Nephron progenitor cell (in vitro differentiated cells): ENCODE data around the gene ETFRF1.

ENCODE experiments used
- DNase-seq: peaks from one replicate; pipeline ENCODE4 v3.0.0; 2021
- H3K27ac Mint-ChIP-seq: 2 replicates; pipeline ENCODE4 v1.8.0; 2021; ENCODE audit warnings: mild to moderate bottlenecking, moderate library complexity, mixed read lengths
- H3K27me3 Mint-ChIP-seq: 2 replicates; pipeline ENCODE4 v1.8.0; 2021; ENCODE audit warnings: mild to moderate bottlenecking, low read depth, mixed read lengths; ENCODE audit not compliant: poor library complexity
- H3K36me3 Mint-ChIP-seq: 2 replicates; pipeline ENCODE4 v1.8.0; 2021; ENCODE audit warnings: low read depth, mixed read lengths
- H3K4me1 Mint-ChIP-seq: 2 replicates; pipeline ENCODE4 v1.8.0; 2021; ENCODE audit warnings: mixed read lengths
- H3K4me3 Mint-ChIP-seq: 2 replicates; pipeline ENCODE4 v1.8.0; 2021; ENCODE audit warnings: mild to moderate bottlenecking, moderate library complexity, mixed read lengths
- H3K9me3 Mint-ChIP-seq: 2 replicates; pipeline ENCODE4 v1.8.0; 2021; ENCODE audit warnings: mild to moderate bottlenecking, moderate library complexity, mixed read lengths
- TF ChIP-seq, protein P1 (sequence below): fragments of 200-600 bp; sonication (generic); IDR thresholded peaks from 2 replicates; pipeline ENCODE4 v1.5.0; 2021; ENCODE audit warnings: antibody characterized with exemption

ETFRF1 gene, protein sequence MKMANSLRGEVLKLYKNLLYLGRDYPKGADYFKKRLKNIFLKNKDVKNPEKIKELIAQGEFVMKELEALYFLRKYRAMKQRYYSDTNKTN

DNA sequence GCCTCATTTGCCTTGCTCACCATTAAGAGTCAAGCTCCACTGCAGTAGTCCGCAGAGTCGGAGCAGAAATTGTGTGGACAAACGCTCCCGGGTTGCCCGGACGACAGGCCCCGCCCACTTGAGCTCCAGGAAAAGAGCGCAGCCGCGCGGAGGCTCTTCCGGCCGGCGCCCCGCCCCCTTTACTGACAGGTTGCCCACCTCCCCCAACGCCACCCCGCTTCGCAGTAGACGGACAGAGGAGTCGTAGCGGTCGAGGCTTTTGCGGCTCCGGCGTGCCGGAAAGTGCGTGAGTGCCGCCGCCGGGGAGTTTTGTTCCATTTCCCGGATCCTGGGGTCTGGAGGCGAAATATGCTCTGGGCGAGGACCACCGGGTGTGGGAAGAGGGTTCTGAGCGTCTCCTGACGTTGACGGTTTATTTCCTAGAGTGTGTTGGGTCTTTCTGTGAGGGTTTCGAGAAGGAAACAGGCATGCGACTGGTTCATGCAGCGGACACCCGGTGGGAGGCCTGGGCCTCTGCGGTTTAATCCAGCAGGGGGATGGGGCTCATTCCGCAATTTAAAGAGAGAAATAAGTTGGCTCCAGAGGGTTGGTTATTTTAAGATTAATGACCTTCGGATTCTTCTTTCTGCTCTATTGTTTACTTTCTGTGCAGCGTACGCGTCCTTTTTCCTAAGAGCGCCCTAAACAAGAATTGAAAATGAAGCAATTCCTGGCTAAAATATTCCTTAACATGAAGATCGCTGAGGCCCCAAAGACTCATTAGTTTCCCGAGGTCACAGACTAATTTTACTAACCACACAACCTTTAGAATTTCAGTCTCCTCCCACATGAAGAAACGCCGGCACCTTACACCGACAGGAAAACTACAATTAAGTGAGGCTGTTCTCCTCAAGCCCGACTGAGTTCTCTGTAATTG, at the start of gene ETFRF1, which contains the start of gene DNAI7:
TSS of gene ETFRF1 (plus strand) at position 182 of the 916 bp plus-strand sequence. CDS start 8,720 bp downstream, outside the sequence.
TSS of gene DNAI7 (minus strand) at position 105 of the 916 bp plus-strand sequence. CDS start at position 23, 82 bp downstream.
- DNase-seq: peak; percentile 100
- Mint-ChIP-seq H3K4me1 (peaks cover 26% of the 10 kb centered on the region), H3K9me3 (no peaks in the 10 kb centered on the region), H3K27ac (peak within 1 kb of the TSS; percentile 99), H3K27me3 (peaks cover 7% of the 10 kb centered on the region), H3K36me3 (peaks cover 4% of the 10 kb centered on the region), H3K4me3 (peak within 1 kb of the TSS; percentile 98)
- TF ChIP-seq, protein P1, sequence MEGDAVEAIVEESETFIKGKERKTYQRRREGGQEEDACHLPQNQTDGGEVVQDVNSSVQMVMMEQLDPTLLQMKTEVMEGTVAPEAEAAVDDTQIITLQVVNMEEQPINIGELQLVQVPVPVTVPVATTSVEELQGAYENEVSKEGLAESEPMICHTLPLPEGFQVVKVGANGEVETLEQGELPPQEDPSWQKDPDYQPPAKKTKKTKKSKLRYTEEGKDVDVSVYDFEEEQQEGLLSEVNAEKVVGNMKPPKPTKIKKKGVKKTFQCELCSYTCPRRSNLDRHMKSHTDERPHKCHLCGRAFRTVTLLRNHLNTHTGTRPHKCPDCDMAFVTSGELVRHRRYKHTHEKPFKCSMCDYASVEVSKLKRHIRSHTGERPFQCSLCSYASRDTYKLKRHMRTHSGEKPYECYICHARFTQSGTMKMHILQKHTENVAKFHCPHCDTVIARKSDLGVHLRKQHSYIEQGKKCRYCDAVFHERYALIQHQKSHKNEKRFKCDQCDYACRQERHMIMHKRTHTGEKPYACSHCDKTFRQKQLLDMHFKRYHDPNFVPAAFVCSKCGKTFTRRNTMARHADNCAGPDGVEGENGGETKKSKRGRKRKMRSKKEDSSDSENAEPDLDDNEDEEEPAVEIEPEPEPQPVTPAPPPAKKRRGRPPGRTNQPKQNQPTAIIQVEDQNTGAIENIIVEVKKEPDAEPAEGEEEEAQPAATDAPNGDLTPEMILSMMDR: no peak

DNA sequence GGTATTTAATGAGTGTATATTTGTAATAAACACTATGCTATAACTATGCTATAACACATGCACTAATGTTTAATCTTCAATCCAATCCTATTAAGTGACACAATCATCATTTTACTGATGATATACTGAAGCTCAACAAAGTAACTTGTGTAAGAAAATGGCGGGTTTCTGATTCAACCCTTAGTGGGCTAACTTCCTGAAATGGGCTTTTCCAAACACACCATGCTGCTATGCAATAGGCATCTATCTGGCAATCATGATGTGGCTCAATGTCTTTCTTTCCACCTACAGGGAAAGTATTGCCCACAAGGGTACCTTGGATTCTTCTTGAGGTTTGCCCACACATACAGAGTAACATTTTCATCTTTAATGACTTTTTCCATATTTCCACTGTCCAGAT, 48.4 kb upstream of the ETFRF1 start:
- no peak overlapping the region for H3K4me3 Mint-ChIP-seq
- H3K27ac Mint-ChIP-seq: no peak overlapping the region
- no peak for DNase-seq
- no peaks in the 10 kb centered on the region for H3K9me3 Mint-ChIP-seq
- H3K36me3 Mint-ChIP-seq: no peaks in the 10 kb centered on the region
- TF ChIP-seq, protein P1: no peak
- H3K27me3 Mint-ChIP-seq: peaks cover 3% of the 10 kb centered on the region
- no peaks in the 10 kb centered on the region for H3K4me1 Mint-ChIP-seq

DNA sequence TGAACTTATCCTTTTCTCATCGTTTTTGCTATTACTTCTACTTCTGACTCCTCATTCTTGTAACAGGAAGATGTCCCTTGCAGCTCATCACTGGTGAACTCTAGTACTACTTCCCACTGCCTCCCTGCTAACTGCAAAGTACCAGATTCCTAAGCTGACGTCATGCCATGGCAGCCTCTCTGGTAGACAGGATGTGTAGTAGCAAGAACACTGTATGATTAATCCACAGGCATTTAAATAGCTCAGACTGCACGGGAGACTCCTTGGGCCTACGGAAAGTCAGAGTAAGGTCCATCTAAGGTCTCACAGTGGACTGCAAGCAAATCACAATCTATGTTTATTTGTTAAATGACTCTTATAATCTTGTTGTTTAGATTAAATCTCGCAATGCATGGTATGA, 43.6 kb upstream of the ETFRF1 start:
- peaks cover 6% of the 10 kb centered on the region for H3K27me3 Mint-ChIP-seq
- no peak overlapping the region for H3K27ac Mint-ChIP-seq
- DNase-seq: no peak
- no peak overlapping the region for H3K4me3 Mint-ChIP-seq
- no peaks in the 10 kb centered on the region for H3K36me3 Mint-ChIP-seq
- no peaks in the 10 kb centered on the region for H3K9me3 Mint-ChIP-seq
- TF ChIP-seq, protein P1: no peak
- no peaks in the 10 kb centered on the region for H3K4me1 Mint-ChIP-seq

DNA sequence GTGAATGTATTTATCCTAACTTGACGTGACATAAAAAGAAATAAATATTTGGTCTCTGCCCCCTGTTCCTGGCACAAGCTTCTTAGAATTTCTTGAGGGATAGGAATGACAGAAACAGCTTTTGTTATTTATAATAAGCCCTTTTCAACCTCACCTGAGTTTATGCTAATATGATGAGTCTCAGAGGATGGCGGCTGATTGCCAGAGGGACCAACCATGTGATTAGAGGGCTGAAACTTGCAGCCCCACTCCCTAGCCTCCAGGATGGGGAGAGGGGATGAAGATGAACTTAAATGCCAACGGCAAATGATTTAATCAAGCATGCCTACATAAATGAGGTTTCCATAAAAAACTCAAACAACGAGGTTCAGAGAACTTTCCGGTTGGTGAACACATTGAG, 43.0 kb upstream of the ETFRF1 start:
- TF ChIP-seq, protein P1: no peak
- peaks cover 6% of the 10 kb centered on the region for H3K27me3 Mint-ChIP-seq
- DNase-seq: no peak
- H3K36me3 Mint-ChIP-seq: no peaks in the 10 kb centered on the region
- H3K9me3 Mint-ChIP-seq: no peaks in the 10 kb centered on the region
- H3K4me3 Mint-ChIP-seq: no peak overlapping the region
- H3K27ac Mint-ChIP-seq: no peak overlapping the region
- H3K4me1 Mint-ChIP-seq: no peaks in the 10 kb centered on the region

DNA sequence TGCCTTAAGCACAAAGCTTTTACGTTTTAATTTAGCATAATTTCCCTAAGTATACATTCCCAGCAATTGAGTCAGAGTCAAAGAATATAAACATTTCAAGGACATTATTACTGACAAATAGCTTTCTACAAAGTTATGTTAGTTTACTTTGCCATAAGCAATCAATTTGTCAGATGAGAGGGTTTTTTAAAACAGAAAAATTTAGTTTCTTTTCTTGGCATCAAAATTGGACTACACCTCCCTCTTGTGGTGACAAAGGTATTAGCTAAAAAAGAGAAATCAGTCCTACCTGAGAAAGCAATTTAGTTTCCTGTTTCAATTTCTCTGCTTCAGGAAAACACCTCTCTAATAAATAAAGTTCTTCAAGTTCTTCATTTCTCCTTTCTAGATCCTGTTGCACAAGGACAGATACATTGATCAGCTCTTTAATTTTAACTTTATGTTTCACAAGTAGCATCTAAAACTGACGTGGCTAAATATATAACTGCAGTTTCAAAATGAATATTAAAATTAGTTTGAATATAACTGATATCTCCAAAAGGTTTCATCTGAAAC, 39.9 kb upstream of the ETFRF1 start:
- Mint-ChIP-seq H3K4me1 (no peaks in the 10 kb centered on the region), H3K27ac (no peak overlapping the region), H3K27me3 (peaks cover 3% of the 10 kb centered on the region), H3K4me3 (no peak overlapping the region), H3K36me3 (no peaks in the 10 kb centered on the region), H3K9me3 (no peaks in the 10 kb centered on the region)
- TF ChIP-seq, protein P1: peak; percentile 72
- DNase-seq: no peak
